ENCODE data around the gene POTEG.
"Not testable (repeated sequence)": the region's sequence is repeated elsewhere in the genome, so short reads cannot be mapped to it uniquely, and the experiment has no call there.

DNA sequence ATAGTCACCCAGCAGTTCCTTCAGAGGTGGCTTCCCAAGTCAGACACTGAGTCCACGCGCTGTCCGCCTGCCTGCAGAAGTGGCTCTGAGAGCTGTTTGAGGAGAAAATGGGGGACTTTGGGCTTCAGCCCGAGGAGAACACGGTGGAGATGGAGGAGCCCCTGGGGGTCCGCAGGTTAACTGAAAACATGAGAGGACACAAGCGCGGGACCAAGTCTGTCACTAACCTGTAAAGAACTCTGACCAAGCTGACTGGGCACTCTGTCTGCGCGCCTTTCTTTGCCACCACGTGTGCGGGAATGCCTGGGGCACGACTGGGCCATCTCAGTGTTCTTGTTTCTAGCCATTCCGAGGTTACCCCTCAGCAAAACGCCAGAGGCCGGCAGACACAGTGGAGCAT, 62.4 kb downstream of the POTEG start:
- not testable (repeated sequence) for TF ChIP-seq CTCF, POLR2A (IDR thresholded peaks at IDR 0.05)
